Left lung (tissue), 10 donors: ENCODE data around the gene SURF4. TPM values are rescaled to one million over a fixed set of nuclear protein-coding genes. Genes with fewer than 3 reads are reported as not detected.

ENCODE experiments used
- ATAC-seq: fragments of 200-7000 bp; cut with Tn5 transposase; one replicate; pipeline ENCODE4 v1.9.1; 2020; ENCODE audit warnings: moderate library complexity
- DNase-seq, 4 donors: peaks; one replicate each; pipeline ENCODE4 v3.0.0-alpha.2; 2013 to 2020
- H3K27ac ChIP-seq, 2 donors: fragments of 200-600 bp; sonication (generic) in 1 of 2; one replicate each; pipeline versions ENCODE4 v1.5.0 to v1.8.0; 2020 to 2021
- H3K27me3 ChIP-seq, 2 donors: fragments of 200-600 bp; sonication (generic) in 1 of 2; one replicate each; pipeline versions ENCODE4 v1.5.0 to v1.8.0; 2020 to 2021
- H3K36me3 ChIP-seq, 2 donors: fragments of 200-600 bp; sonication (generic) in 1 of 2; one replicate each; pipeline versions ENCODE4 v1.5.0 to v1.8.0; 2020 to 2021
- H3K4me1 ChIP-seq, 2 donors: fragments of 200-600 bp; one replicate each; pipeline ENCODE4 v1.8.0; 2021
- H3K4me3 ChIP-seq, 2 donors: fragments of 200-600 bp; sonication (generic) in 1 of 2; one replicate each; pipeline versions ENCODE4 v1.5.0 to v1.8.0; 2020 to 2021; ENCODE audit warnings: mild to moderate bottlenecking in 1 of 2
- H3K9me3 ChIP-seq, 2 donors: fragments of 200-600 bp; sonication (generic) in 1 of 2; one replicate each; pipeline versions ENCODE4 v1.5.0 to v1.8.0; 2020 to 2021
- CTCF ChIP-seq, 2 donors: fragments of 200-600 bp; sonication (generic) in 1 of 2; IDR thresholded peaks; one replicate each; pipeline versions ENCODE4 v1.5.0 to v1.8.0; 2021; ENCODE audit warnings: antibody characterized with exemption in 2 of 2
- intact Hi-C, 2 donors: fragments of 100-400 bp; cut with DNase I; formaldehyde crosslinking; loops; one replicate each; pipeline versions ENCODE4 v1.11.2 to v1.14.2; 2022
- polyA plus RNA-seq, 6 donors: library from polyadenylated mRNA; unstranded; fragments of 120-200 nt; gene quantifications; one replicate each; pipeline ENCODE4 v1.2.1, GENCODE V29; 2013; ENCODE audit not compliant: insufficient read length in 6 of 6
- total RNA-seq, 2 donors: library from RNA; stranded (reverse); fragmentation: NEBNext Ultra II Directional; extraction: Animal tissue kit (Norgen Biotek cat#: 25700); gene quantifications; one replicate each; pipeline ENCODE4 v1.2.1, GENCODE V29; 2021
- donor health status: DM: no; HTN: yes; CAD: no.
- donor health status: DM: no; HTN: no; CAD: no.

SURF4 gene
- total and polyA plus RNA-seq, 8 donors: 117 to 252 (median 132) TPM

GRCh38 chr9:133356391-133357091 is 19.3 kb downstream of the SURF4 start, which contains the start of the genes SURF1 and SURF2:
SURF1 (minus strand) TSS chr9:133356487; CDS start chr9:133356453, 34 bp downstream.
SURF2 (plus strand) TSS chr9:133356550; CDS start chr9:133356593, 43 bp downstream.
- Histone ChIP-seq H3K27me3 (no peaks in the 10 kb centered on the region), H3K27ac (peak within 1 kb of the TSS; percentile 33 to 84), H3K36me3 (peaks cover 0 to 48% of the 10 kb centered on the region in 2 donors), H3K9me3 (no peaks in the 10 kb centered on the region), H3K4me3 (peak within 1 kb of the TSS; percentile 74 to 87), H3K4me1 (peaks cover 20 to 39% of the 10 kb centered on the region in 2 donors)
- peak; percentile 95 for ATAC-seq
- TF ChIP-seq CTCF (IDR thresholded peaks at IDR 0.05): no peak
- intact Hi-C loops: no loop called here
- DNase-seq: peak; percentile 73 to 99 (median 88)

GRCh38 chr9:133355881-133356357 is 19.9 kb downstream of the SURF4 start:
- ATAC-seq: peak; percentile 9
- no peaks in the 10 kb centered on the region for H3K27me3 ChIP-seq
- H3K9me3 ChIP-seq: no peaks in the 10 kb centered on the region
- no peak for DNase-seq
- H3K4me3 ChIP-seq: peak overlapping the region; percentile 74 to 87
- H3K36me3 ChIP-seq: peaks cover 0 to 48% of the 10 kb centered on the region in 2 donors
- H3K4me1 ChIP-seq: peaks cover 20 to 39% of the 10 kb centered on the region in 2 donors
- peak overlapping the region; percentile 33 to 84 for H3K27ac ChIP-seq
- intact Hi-C loops: no loop called here
- TF ChIP-seq CTCF (IDR thresholded peaks at IDR 0.05): no peak

GRCh38 chr9:133354766-133355165 is 21.1 kb downstream of the SURF4 start:
- Histone ChIP-seq H3K27me3 (no peaks in the 10 kb centered on the region), H3K36me3 (peaks cover 0 to 48% of the 10 kb centered on the region in 2 donors), H3K27ac (no peak overlapping the region), H3K4me1 (peaks cover 20 to 42% of the 10 kb centered on the region in 2 donors), H3K9me3 (no peaks in the 10 kb centered on the region), H3K4me3 (no peak overlapping the region)
- ATAC-seq (no peak), DNase-seq (peak in 1 of 4 donors; percentile 16)
- intact Hi-C loops: no loop called here
- TF ChIP-seq CTCF (IDR thresholded peaks at IDR 0.05): no peak

- no peak overlapping the region for H3K27ac ChIP-seq
- no peak for ATAC-seq
- peaks cover 29 to 51% of the 10 kb centered on the region in 2 donors for H3K4me1 ChIP-seq
- DNase-seq: peak in 1 of 4 donors; percentile 53
- peaks cover 0 to 52% of the 10 kb centered on the region in 2 donors for H3K36me3 ChIP-seq
- H3K9me3 ChIP-seq: no peaks in the 10 kb centered on the region
- no peak overlapping the region for H3K4me3 ChIP-seq
- intact Hi-C loops: no loop called here
- no peak for TF ChIP-seq CTCF (IDR thresholded peaks at IDR 0.05)
- H3K27me3 ChIP-seq: no peaks in the 10 kb centered on the region
These were observed 22.3 kb downstream of the SURF4 start for GRCh38 chr9:133353548-133353947.

- no peaks in the 10 kb centered on the region for H3K27me3 ChIP-seq
- intact Hi-C loops: no loop called here
- H3K36me3 ChIP-seq: peaks cover 0 to 52% of the 10 kb centered on the region in 2 donors
These were observed 23.1 kb downstream of the SURF4 start for GRCh38 chr9:133352635-133353340.

More at GRCh38 chr9:133352635-133353340, 23.1 kb downstream of the SURF4 start:
- Histone ChIP-seq H3K27ac (no peak overlapping the region), H3K9me3 (no peaks in the 10 kb centered on the region), H3K4me3 (no peak overlapping the region), H3K4me1 (peaks cover 29 to 46% of the 10 kb centered on the region in 2 donors)
- no peak for TF ChIP-seq CTCF (IDR thresholded peaks at IDR 0.05)
- DNase-seq (peak in 1 of 4 donors; percentile 27), ATAC-seq (no peak)
